GM12878 (cell line): ENCODE results near the gene AVL9.
"Not testable (repeated sequence)": the region's sequence is repeated elsewhere in the genome, so short reads cannot be mapped to it uniquely, and the experiment has no call there.

Source experiments
- CEBPB ChIP-seq, 2 experiments: fragments of 150-350 bp in 1 of 2; IDR thresholded peaks; 2 replicates each; pipeline ENCODE4 v1.6.1; 2012 to 2014; ENCODE audit warnings: low read depth in 2 of 2, low read length in 2 of 2, borderline replicate concordance in 1 of 2, inconsistent platforms in 1 of 2
- GABPA ChIP-seq: IDR thresholded peaks from 2 replicates; pipeline ENCODE4 v1.6.1; 2014; ENCODE audit warnings: antibody characterized with exemption, low read depth, mild to moderate bottlenecking, inconsistent platforms
- RAD21 ChIP-seq: IDR thresholded peaks from 2 replicates; pipeline ENCODE4 v1.6.1; 2011; ENCODE audit warnings: mild to moderate bottlenecking, low read depth, low read length, moderate library complexity; ENCODE audit not compliant: insufficient read depth
- ZNF217 ChIP-seq: fragments of 450-650 bp; IDR thresholded peaks from 2 replicates; pipeline ENCODE4 v1.6.1; 2017; ENCODE audit warnings: antibody characterized with exemption, mild to moderate bottlenecking
- TF ChIP-seq, protein P1 (sequence below): IDR thresholded peaks from 2 replicates; pipeline ENCODE4 v1.6.1; 2012; ENCODE audit warnings: low read length, inconsistent platforms
- TF ChIP-seq, protein P2 (sequence below): IDR thresholded peaks from 2 replicates; pipeline ENCODE4 v1.6.1; 2011; ENCODE audit warnings: low read depth, mild to moderate bottlenecking, low read length, moderate library complexity, borderline replicate concordance; ENCODE audit errors: extremely low read depth
- TF ChIP-seq, protein P3 (sequence below): IDR thresholded peaks from 2 replicates; pipeline ENCODE4 v1.6.1; 2012; ENCODE audit warnings: low read depth, low read length, improper control_type of control experiment
- TF ChIP-seq, protein P4 (sequence below), 3 experiments: IDR thresholded peaks in 2 of 3; conservative IDR thresholded peaks in 1 of 3; 2 replicates each; pipeline ENCODE4 v1.5.1; 2011; ENCODE audit warnings: low read depth in 3 of 3, low read length in 3 of 3, mild to moderate bottlenecking in 3 of 3, control low read depth in 2 of 3, moderate library complexity in 2 of 3, inconsistent platforms in 1 of 3, mixed read lengths in 1 of 3; ENCODE audit not compliant: control insufficient read depth in 2 of 3, insufficient read depth in 1 of 3; ENCODE audit errors: extremely low read depth in 1 of 3

DNA sequence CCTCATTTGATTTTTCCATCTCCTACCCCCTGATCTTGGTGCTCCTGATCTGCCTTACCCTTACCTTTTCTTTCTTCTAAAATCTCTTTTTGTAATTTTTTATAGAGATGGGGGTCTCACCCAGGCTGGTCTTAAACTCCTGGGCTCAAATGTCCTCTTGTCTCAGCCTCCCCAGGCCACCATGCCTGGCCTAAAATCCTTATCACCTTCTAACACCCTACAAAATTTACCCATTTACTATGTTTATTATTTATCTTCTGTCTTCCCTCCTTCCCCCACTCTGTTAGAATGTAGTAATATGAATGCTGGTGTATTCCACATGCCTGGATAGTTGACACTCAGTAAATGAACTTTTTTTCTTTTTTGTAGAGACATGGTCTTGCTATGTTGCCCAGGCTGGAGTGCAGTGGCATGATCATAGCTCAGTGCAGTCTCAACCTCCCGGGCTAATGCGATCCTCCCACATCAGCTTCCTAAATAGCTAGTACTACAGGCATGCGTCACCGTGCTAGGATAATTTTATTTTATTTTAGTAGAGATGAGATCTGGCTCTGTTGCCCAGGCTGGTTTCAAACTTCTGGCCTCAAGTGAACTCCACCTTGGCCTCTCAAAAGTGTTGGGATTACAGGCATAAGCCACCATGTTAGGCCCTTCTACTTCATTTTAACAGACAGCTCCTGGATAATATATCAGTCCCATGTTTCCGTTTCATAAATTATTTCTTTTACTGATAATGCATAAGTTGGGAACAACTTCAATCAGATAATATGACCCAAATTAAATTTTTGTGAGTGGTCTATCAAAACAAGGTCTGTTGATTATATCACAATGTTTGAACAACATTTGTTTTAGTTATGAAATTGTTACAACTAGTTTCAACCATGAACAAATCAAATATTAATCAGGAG, 136.6 kb downstream of the AVL9 start:
- TF ChIP-seq, protein P1, sequence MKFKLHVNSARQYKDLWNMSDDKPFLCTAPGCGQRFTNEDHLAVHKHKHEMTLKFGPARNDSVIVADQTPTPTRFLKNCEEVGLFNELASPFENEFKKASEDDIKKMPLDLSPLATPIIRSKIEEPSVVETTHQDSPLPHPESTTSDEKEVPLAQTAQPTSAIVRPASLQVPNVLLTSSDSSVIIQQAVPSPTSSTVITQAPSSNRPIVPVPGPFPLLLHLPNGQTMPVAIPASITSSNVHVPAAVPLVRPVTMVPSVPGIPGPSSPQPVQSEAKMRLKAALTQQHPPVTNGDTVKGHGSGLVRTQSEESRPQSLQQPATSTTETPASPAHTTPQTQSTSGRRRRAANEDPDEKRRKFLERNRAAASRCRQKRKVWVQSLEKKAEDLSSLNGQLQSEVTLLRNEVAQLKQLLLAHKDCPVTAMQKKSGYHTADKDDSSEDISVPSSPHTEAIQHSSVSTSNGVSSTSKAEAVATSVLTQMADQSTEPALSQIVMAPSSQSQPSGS: not testable (repeated sequence)
- TF ChIP-seq, protein P2, sequence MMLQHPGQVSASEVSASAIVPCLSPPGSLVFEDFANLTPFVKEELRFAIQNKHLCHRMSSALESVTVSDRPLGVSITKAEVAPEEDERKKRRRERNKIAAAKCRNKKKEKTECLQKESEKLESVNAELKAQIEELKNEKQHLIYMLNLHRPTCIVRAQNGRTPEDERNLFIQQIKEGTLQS: not testable (repeated sequence)
- not testable (repeated sequence) for TF ChIP-seq GABPA; CEBPB (IDR thresholded peaks at IDR 0.05; ENCODE audit: borderline replicate concordance in 1 of 2, low read depth in 2 of 2, low read length in 2 of 2); RAD21; ZNF217
- TF ChIP-seq, protein P3, sequence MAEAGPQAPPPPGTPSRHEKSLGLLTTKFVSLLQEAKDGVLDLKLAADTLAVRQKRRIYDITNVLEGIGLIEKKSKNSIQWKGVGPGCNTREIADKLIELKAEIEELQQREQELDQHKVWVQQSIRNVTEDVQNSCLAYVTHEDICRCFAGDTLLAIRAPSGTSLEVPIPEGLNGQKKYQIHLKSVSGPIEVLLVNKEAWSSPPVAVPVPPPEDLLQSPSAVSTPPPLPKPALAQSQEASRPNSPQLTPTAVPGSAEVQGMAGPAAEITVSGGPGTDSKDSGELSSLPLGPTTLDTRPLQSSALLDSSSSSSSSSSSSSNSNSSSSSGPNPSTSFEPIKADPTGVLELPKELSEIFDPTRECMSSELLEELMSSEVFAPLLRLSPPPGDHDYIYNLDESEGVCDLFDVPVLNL: not testable (repeated sequence)
- TF ChIP-seq, protein P4, sequence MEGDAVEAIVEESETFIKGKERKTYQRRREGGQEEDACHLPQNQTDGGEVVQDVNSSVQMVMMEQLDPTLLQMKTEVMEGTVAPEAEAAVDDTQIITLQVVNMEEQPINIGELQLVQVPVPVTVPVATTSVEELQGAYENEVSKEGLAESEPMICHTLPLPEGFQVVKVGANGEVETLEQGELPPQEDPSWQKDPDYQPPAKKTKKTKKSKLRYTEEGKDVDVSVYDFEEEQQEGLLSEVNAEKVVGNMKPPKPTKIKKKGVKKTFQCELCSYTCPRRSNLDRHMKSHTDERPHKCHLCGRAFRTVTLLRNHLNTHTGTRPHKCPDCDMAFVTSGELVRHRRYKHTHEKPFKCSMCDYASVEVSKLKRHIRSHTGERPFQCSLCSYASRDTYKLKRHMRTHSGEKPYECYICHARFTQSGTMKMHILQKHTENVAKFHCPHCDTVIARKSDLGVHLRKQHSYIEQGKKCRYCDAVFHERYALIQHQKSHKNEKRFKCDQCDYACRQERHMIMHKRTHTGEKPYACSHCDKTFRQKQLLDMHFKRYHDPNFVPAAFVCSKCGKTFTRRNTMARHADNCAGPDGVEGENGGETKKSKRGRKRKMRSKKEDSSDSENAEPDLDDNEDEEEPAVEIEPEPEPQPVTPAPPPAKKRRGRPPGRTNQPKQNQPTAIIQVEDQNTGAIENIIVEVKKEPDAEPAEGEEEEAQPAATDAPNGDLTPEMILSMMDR (IDR thresholded peaks at IDR 0.05 in 2 of 3, conservative IDR thresholded peaks at IDR 0.05 in 1 of 3; ENCODE audit: control insufficient read depth in 2 of 3, extremely low read depth in 1 of 3, insufficient read depth in 1 of 3, low read depth in 3 of 3, low read length in 3 of 3): not testable (repeated sequence)
